HT1080 (cell line): ENCODE data around the gene YPEL3. TPM values are rescaled to one million over a fixed set of nuclear protein-coding genes. Genes with fewer than 3 reads are reported as not detected.
"Not testable (repeated sequence)": the region's sequence is repeated elsewhere in the genome, so short reads cannot be mapped to it uniquely, and the experiment has no call there.

Experiments used
- DNase-seq: peaks from one replicate; pipeline ENCODE4 v3.0.0-alpha.2; 2015; ENCODE audit warnings: low read depth
- polyA plus RNA-seq, 2 experiments: library from polyadenylated mRNA; depleted of rRNA; stranded (reverse); fragments of >200 nt; gene quantifications; 2 replicates each; pipeline ENCODE4 v1.2.3, GENCODE V29; 2015
- total RNA-seq: library from RNA; depleted of rRNA; stranded (reverse); fragments of >200 nt; shearing (Covaris generic); gene quantifications from 2 replicates; pipeline ENCODE4 v1.2.3, GENCODE V29; 2014; rRNA removed

Gene YPEL3
- total RNA-seq, result 0.48 and 2.7 TPM in 2 replicates
- 14.0 and 15.3 TPM in 2 replicates for polyA plus RNA-seq (2015; cell fraction: cytosol; rRNA removed)
- 11.9 and 13.0 TPM in 2 replicates for polyA plus RNA-seq (2015; cell fraction: nucleus; rRNA removed)

GRCh38 chr16:30096105-30096861, at the start of gene YPEL3:
Gene YPEL3, minus strand, starts transcription at chr16:30096213. Its CDS starts 731 bp downstream, at chr16:30095482.
- no peak for DNase-seq

DNA sequence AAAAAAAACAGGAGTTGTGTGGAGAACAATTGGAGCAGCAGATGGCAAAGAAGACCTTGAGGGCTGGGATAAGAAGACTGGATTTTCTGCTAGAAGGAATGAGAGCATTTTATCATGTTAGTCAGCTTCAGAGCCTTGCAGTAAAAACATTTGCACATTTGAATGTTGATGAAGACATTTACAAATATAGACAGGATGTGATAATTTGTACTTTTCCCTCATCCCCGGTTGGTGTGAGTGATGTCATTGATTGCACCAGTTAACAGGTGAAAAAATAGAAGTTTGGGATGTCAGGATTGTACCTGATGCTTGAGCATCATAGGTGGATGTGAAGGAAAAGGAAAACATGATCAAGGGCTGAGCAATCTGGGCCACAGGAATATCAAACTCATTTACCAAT, 49.6 kb upstream of the YPEL3 start:
- DNase-seq, result no peak

- DNase-seq, result no peak
Observed at GRCh38 chr16:30144917-30145316, 48.9 kb upstream of the YPEL3 start.

- no peak for DNase-seq
Observed at GRCh38 chr16:30144017-30144416, 48.0 kb upstream of the YPEL3 start.

DNA sequence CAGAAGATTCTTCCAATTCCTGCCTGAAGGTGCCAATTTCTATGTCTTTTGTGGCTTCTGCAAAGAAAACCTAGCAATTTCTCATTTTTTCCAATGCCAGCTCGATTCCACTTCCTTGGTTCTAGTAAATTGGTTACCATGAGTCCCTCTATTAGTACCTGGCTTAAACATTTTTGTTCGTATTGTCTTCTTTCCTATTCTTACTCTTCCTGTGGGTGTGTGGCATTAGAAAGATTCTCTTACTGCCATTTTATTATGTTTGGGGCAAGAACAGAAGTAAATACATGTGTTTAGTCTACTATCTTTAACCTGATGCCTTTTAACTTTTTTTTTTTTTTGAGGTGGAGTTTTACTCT, 47.3 kb upstream of the YPEL3 start:
- DNase-seq, result no peak

DNA sequence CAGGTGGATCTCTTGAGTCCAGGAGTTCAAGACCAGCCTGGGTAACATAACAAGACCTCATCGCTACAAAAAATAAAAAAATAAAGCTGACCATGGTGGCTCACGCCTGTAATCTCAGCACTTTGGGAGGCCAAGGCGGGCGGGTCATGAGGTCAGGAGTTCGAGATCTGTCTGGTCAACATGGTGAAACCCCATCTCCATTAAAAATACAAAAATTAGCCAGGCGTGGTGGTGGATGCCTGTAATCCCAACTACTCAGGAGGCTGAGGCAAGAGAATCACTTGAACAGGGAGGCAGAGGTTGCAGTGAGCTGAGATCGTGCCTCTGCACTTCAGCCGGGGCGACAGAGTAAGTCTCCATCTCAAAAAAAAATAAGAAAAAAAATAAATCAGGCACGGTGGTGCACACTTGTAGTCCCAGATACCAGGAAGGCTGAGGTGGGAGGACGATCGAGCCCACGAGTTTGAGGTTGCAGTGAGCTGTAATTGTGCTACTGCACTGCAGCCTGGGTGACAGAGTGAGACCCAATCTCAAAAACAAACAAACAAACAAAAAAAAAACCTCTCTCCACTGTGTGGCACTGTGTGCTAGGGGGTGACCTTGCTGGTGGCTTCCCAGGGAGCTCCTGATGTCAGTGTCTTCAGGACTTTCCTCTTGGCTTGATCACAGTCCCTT, 46.8 kb upstream of the YPEL3 start:
- DNase-seq, result no peak

- no peak for DNase-seq
Observed at GRCh38 chr16:30141750-30142149, 45.7 kb upstream of the YPEL3 start.

GRCh38 chr16:30139583-30140481, 43.8 kb upstream of the YPEL3 start:
- no peak for DNase-seq

DNA sequence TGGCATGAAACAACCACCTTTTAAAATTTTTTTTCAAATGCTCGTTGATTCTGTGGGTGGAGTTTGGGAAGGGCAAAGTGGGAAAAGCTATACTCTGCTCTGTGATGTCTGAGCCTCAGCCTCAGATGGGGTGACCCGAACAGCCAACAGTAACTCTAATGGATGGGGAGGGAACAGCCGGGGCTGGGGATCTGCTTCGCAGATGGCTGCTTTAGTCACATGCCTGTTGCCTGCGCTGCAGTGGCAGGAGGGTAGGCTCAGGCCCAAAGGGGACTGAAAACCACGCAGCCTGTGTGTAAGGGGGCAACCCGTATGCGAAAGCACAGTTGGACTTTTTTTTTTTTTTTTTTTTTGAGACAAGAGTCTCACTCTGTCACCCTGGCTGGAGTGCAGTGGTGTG, 41.9 kb upstream of the YPEL3 start:
- DNase-seq, result no peak

DNA sequence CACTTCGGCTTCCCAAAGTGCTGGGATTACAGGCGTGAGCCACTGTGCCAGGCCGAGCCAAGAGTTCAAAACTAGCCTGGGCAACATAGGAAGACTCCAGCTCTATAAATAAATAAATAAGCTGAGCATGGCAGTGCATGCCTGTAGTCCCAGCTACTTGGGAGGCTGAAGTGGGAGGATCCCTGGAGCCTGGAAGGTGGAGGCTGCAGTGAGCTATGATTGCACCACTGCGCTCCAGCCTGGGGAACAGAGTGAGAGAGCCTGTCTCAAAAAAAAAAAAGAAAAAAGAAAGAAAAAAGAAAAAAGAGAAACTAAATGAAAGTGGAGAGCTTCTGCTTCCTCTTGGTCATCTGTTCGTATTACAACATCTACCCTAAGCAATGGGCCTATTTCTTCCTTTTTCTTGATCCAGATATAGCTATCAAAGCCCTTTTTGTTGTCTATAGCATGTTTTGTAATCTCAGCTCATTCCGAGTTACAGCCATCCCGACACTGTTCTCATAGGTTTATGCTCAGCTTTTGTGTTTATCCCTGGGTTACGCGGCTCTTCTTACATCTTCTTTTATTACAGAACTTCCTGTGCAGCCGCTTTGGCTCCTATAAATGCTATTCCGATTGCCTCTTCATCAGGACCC, 41.1 kb upstream of the YPEL3 start:
- no peak for DNase-seq

GRCh38 chr16:30132591-30132990, 36.6 kb upstream of the YPEL3 start:
- DNase-seq, result no peak

DNA sequence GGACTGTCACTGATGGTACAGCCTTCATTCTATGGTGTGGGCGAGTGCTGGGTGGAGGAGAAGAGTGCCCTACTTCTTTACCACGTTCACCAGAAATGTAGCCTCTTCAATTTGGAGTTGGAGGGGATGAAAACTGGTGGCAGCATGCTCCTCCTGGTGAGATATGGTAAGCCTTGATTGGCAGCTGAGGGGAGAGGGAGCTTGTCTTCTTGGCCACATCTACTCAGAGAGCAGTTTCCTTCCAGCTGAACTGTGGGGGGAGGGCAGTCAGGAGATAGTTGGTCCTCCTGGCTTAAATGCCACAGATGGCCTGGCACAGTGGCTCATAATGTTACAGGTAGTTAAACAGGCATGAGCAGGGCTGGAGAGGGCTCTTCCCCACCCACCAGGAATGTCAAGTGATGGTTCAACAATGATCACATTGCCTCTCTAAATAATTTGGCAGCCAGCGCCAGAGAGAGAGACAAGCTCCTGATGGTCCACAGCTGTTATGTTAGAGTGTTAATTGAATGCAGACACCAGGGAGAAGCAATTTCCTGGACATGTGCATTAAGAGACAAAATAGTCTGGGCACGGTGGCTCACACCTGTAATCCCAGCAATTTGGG, 36.0 kb upstream of the YPEL3 start:
- no peak for DNase-seq

- DNase-seq, result no peak
Observed at GRCh38 chr16:30127993-30128392, 32.0 kb upstream of the YPEL3 start.

DNA sequence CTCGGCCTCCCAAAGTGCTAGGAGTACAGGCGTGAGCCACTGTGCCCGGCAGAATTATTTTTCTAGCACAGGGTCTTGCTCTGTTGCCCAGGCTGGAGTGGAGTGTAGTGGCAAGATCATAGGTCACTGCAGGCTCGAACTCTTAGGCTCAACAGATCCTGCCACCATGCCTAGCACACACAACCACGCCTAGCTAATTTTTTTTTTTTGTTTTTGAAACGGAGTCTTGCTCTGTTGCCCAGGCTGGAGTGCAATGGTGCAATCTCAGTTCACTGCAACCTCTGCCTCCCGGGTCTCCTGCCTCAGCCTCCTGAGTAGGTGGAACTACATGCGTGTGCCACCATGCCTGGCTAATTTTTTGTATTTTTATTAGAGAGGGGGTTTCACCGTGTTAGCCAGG, 29.7 kb upstream of the YPEL3 start:
- DNase-seq, result not testable (repeated sequence)

GRCh38 chr16:30124985-30125379, 29.0 kb upstream of the YPEL3 start:
- DNase-seq, result no peak

DNA sequence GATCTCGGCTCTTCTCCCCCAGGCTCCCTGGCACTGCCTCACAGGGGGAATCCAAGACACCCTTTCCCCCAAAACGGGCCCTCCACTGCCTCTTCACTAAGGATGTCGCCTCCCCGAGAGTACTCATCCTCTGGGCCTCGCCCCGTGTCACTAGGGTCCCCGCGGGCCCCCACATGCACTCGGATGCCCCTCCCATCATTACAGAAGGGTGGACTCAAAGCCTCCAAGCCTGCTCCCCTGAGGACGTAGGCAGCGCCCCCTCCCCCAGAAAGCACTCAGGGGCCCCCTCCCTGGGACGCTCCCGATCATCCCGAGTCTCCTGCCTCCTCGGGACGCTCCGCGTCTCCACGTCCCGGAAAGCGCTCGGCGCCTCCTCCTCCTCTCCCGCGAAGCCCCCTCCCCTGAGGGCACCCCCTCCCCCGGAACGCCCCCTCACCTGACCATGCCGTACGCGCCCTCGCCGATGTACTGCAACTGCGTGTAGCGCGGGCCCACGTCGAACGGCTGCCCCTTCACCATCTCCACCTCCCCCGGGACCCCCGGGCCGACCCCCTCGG, 26.7 kb upstream of the YPEL3 start:
- DNase-seq, result no peak

- no peak for DNase-seq
Observed at GRCh38 chr16:30121741-30122571, 25.9 kb upstream of the YPEL3 start.

DNA sequence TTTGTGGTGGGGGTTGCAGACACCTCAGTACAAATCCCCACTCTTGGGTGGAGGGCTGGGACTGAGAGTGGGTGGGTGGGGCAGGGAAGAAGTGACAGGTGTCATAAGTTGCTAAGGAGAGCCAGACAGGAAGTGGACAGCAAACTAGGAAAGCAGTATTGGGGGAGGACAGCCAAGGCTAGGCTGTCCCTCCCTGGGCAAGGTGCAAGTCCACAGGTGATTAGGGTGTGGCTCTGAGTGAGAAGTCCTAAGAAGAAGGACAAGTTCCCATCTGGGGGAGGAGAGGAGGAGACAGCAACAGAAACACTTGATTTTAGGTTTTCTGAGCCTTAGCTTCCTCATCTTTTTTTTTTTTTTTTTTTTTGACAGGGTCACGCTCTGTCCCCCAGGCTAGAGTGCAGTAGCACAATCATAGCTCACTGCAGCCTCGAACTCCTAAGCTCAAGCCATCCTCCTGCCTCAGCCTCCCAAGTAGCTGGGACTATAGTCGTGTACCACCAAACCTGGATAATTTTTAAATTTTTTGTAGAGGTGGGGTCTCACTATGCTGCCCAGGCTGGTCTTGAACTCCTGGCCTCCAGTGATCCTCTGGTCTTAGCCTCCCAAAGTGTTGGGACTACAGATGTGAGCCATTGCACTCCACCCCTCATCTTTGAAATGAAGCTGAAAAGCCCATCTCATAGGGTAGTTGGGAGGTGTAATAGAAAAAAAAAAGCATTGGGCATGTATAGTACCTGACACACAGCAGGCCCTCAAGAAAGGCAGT, 24.5 kb upstream of the YPEL3 start:
- no peak for DNase-seq

DNA sequence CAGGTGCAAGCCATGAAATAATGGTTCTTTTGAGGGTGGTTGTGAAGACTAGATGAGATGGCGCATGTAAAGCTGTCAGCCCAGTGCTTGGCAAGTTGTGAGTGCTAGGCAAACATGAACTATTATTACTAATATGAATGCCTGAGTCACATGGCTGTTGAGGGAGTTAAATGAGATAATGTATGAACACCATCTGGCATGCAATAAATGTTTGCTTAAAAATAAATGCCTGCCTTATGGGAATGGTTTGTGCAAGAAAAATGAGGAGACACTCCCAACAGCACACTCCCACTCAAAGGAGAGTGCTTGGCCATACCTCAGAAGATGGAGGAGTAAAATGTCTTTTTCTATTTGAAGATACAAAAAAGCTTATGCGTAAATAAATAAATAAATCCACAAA, 23.4 kb upstream of the YPEL3 start:
- no peak for DNase-seq
